GM18909 (cell line): ENCODE data around the gene MYBPH.

Experiments used
- ATAC-seq: cut with Tn5 transposase; IDR thresholded peaks from one replicate; pipeline ENCODE4 v1.9.1; 2021; ENCODE audit warnings: mild to moderate bottlenecking; ENCODE audit not compliant: unreplicated experiment, poor library complexity

Gene MYBPH

DNA sequence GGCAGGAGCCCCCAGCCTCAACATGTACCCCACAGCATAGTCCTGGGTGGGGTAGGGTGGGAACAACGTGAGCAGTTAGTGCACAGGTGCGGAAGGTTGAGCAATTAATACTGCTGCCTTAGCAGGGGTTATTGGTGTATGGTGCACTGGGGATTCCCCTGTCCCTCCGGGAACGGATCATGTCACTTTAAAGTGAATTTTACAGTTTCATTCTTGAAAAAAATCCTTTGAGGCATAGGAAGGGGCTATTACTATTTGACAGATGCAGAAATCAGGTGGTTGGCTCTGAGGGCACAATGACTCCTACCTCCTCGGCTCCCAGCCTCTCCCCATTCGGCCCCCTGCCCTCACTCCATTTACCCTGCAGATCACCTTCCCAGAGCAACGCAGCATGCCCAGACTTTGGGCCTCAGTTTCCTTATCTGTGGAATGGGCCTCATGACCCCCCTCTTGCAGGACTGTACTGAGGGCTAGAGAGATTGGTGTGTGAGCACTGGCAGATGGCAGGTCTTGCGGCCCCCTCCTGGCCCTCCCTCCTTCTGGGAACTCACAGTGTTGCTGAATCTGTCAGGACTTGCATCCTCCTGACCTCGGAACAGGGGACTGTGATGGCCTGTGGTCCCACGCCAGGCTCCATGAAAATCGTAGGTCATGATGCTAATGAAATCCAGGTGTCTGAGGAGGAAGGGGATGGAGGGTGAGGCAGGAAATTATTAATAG, 5.1 kb upstream of the MYBPH start:
- no peak for ATAC-seq

DNA sequence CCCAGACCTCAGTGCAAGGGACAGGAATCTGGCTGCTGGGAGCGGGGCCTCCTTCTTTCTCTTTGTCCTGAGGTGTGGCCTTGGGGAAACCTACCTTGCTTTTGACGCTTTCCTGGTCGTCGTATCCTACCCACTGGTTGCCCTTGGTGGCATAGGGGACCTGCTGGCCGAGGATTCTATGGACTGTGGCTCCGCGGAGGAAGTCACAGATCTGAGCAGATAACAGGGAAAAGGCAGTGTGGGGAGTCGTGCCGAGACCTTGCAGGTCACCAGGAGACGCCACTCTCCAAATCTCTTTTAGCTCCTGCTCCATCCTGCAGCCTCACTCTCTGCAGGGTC, 4.0 kb upstream of the MYBPH start:
- no peak for ATAC-seq

DNA sequence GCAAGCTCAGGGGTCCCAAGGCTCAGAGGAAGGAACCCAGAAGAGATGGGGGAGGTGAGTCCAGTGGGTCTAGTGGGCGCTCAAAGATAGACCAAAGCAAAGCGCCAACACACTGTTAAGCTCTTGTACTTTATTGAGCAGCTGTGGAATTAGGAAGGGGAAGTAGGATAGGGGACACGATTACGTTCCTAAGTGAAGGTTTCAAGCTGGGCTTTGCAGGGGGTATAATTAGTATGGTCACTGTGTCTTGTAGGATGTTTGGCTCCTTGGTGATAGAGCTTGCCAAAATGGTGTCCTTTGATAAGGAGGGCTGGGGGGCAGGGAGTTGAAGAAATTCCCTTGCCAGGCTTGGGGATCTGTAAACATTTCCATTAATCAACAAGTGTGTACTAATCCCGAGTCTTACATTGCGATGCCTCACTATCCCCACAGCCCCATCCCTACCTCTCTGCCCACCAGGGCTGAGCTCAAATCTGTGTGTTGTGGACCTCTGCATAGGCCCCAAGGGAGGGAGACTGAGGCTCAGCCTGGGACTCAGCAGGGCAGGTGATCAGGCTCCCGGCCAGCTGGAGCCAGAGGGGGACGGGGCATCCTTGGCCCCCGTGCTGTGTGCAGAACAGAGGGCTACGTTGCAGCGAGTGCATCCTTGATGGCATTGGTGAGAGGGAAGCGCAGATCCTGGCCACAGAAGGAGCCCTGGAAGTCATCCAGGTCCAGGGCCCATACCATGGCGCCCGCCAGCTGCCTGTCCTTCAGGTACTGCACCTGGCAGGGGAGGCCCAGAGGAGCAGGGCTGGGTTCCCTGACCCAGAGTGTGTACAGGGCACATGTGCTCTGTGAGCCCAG, 3.4 kb upstream of the MYBPH start:
- ATAC-seq: no peak

DNA sequence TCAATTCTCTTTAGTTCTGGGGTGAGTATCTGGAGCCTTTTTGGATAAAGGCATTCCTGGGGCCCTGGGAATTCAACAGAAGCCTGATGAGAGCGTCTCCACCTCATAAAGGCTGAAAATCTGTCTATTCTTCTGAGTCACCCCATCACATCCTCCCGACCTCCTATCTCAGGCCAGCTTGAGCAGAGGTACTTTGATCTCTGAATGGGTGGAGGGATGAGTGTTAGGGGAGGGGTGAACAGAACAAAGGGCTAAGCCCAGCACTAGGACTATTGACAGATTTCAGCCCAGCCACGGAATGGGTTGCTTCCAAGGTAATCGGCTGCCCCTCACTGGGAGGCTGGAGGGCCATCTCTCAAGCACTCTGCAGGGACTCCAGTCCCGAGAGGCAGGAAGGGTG, 2.5 kb upstream of the MYBPH start:
- no peak for ATAC-seq

DNA sequence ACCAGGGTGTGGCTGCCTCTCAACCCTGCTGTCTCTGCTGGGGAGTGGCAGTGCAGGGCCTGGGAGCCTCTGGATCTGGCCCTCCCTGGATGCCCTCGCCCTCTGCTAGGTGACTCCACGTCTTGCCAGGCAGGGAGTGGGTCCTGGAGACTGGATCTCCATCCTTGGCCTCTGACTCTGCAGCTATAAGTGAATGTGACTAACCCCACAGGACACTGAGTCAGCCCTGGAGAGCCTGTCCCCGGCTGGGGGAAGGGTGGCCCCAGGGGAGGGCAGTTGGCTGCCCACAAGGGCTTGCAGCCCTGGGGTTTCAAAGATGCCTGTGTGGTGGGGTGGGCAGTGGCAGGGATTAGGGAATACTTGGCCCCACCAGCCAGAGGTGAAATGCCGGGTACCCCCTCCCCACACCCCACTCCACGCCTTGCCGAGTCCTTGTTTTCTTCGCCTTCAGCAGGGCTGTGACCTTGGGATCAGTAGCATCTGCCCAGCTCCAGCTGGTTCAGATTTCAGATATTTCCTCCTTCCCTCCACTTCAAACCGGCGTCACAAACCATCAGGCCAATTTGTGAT, 1.9 kb upstream of the MYBPH start:
- ATAC-seq: no peak

DNA sequence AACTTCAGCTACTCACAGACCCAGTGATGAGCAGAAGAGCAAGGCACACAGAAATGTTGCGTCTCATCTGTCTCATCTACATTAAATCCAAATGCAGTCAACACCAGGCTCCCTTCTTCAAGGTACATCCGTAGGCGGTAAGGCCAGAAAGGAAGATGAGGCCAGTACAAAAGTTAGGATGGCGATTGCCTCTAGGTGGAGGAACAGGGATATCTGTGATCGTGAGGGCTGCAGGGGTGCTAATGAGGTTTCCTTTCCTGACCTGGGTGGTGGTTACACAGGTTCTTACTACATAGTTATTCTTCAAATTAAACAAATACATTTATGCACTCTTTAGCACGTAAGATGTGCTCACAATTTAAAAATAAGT, 1.4 kb upstream of the MYBPH start:
- no peak for ATAC-seq

DNA sequence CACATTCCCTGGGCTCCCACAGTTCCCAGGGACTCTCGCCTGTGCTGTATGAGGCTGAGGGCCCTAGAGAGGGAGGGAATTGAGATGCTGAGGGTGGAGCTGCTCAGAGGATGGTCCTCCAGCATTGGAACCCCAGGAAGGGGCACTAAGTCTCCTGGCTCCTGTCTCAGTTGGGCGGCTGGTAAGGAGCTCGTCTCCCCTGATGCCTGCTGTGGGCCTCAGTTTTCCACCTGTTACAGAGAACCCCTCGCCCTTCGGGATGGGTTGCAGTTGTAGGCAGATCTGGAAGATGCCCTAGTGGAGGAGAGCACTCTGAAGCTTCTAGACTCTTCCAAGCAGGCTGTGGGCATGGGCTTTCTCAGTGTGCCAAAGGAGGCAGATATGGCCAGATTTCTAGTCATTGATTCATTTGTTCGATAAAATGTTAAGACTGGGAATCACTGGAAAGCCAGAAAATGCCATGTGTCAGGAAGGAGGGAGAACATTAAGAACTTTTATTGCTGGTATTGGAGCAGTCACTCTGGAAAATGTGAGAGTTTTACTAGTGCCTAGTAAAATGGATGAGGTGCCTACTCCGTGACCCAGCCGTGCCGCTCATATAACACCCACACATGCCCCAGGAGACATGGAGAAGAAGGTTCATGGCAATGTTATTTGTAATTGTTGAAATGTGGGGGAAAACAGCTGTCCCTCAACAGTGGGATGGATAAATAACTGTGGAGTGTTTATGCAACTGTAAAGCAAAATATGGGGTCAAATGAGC, 828 bp upstream of the MYBPH start:
- no peak for ATAC-seq

DNA sequence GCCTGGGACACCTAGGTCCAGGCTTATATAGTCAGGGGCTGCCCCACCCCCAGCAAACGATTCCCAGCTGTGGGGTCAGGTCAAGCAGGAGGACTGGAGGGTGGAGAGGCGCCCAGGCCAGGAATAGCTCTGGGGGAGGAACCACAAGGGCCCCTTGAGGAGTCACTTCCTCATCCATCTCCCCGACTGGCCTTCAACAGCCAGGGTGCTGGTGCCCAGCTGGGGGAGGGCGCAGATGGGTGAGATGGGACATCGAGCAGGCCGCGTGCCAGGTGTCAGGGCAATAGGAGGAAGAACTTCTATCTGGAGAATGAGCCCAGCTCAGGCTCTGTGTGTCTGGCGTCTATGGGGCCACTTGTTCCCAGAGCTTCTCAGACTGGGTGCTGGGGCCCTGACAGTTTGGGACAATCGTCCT, 208 bp upstream of the MYBPH start:
- no peak for ATAC-seq

DNA sequence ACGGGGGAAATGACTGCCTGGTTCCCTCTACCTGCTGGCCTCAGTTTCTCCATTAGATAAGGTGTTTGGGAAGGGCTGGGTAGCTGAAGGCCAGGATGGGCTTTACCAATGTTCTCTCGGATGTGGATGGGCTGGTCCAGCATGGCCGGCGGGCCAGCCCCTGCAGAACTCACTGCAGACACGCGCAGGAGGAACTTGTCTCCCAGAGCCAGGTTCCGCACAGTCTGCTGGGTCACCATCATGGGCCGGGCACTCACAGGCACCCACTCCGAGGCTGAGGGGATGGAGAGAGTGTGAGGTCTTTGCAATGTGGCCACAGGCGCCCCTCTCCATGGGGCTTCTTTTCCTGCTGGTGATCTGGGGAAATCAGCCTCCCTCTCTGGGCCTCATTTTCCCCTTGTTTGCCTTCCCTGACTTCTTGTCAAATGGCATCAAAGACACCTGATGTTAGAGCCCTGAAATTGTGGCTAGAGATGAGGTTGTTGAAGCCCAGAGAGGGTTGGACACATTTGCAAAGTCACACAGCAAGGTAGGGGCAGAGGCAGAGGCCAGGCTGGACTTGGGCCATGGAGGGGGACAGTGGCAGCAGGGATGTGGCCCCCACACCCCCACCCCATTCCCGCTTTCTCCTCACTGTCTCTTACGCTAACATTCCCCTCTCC, 1.2 kb downstream of the MYBPH start:
- no peak for ATAC-seq

DNA sequence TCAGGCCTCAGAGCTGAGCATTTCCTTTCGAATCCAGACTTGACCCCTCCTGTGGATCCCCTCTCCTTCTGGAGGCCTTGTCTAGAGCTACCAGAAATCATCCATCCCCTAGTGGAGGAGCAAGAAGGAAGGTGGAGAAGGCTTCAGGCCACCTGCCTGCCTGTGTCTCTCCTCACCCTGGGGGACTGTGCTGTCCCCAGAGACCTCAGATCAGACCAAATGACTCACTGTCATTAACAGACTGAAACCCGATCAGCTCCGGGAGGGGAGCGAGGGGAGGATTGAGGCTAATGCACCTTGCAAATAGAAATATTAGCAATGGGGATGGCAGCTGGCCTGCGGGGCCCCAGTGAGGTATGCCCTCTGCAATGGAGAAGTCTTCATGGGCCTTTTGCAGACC, 2.1 kb downstream of the MYBPH start:
- ATAC-seq: peak; percentile 83

DNA sequence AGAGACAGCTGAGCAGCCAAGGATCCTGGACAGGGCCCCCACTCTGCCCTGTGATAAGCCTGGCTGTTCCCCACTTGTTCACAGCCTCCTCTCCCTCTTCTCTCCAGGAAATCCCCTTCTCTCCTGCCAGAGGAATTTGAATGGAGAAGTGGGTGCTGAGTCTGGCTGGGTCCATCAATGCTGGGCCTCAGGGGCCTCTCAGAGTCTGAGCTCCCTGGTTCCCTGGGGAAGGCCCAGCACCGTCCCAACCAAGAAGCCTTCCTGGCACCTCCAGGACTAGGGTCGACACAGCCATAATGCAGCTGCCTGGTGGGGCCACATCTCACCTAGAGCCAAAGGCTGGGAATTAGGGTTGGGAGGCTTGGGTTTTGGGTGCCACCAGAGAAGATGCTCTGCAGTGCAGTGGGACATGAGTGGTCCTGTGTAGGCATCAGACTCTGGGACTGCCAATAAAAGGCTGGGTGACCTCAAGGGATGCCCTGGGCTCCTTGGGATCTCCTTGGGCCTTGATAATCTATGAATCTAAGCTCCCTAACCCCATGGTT, 2.5 kb downstream of the MYBPH start:
- peak; percentile 5 for ATAC-seq

DNA sequence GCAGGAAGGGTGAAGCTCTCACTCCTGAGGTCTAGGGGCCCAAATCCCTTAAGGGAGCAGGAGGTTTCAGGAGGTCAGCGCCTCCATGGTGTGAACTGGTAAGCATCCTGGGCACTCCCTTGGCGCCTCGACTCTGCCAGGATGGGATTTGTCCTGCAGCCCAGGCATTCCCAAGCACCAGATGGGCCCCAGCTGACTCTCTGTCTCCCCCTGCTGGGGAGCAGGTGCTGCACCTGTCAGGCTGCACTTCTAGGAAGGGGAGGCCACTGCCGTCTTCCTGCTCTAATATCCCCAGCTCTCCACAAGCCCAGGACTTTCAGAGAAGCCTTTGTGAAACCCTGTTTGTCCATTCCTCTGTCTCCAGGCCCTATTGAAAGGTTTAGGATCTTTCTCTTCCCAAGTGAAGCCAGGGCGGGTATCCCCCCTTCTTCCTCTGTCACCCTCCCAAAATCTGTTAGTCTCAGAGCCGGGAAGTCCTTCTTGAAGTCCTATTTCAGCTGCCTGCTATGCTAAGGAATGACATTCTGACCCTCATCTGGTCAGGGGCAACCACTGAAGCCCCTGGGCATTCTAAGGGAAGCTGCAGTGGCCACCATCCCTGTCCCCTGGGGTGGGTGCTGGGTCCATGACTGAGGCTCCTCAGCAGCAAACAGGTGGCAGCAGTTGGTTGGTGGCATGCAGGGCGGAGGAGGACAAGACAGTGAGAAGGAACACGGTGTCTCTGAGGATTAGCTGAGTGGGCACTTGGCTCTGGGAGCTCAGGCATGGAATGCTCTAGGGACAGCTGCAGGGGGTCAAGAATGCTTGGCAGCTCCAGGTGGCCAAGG, 3.2 kb downstream of the MYBPH start:
- no peak for ATAC-seq

DNA sequence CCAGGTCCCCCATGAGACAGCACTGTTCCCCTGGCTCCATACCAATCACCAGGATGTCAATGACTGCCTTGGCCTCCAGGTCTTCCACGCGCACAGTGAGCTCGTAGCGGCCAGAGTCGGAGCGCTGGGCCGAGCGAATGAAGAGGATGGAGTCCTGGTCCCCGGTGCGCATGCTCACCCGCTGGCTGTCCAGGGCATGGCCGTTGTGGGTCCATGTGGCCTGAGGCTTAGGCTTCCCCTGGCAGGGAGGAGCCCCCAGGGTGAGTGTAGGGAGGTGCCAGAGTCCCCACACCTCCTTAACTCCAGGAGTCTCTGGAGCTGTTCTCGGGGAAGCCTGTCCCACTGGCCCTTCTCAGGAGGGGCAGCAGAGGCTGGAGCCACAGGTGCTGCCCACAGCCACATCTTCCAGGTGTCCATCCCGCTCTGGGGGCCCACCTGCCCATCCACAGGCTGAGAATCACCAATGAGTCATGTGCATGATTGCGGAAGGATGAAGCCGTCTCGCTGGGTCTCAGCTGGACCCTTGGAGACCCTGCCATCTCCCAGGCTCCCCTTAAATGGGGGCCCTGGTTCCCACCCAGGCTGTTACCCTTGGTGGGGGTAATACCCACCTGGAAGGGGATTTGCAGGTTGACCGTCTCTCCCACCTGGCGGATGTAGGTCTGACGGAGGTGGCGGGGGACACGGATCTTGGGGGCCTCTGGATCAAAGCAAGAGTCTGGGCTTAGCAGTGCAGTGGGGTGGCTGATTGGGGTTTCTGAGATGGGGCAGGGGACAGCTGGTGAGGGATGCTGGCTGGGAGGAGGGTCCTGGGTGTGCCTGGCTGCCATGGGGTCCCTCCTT, 4.1 kb downstream of the MYBPH start:
- ATAC-seq: no peak

DNA sequence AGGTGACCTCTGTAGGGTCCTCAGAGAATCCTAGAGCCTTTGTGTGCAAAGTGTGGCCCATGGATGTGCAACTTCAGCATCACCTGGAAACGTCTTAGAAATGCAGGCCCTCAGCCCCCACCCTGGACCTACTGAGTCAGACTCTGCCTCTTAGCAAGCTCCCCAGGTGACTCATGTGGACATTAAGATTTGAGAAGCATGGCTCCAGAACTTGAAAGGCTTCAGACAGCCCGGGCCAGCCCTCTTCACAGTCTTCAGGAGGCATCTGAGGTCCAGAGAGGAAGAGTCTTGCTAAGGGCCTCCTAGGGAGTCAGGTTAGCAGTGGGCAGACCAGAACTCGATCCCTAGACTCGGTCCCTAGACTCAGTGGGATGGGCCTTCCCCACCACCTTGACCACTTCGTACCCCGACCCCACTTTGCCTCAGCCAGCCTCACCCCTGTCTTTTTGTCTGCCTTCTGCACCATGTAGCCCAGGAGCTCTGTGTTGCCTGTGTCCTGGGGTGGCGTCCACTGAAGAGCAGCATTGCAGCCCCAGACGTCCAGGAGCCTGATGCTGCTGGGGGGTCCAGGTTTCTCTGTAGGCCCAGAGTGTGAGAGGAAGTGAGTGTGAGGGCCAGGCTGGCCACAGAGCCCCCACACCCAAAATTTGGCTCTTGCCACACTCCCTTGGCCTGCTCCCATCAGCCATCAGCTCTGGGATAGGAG, 4.8 kb downstream of the MYBPH start:
- no peak for ATAC-seq

DNA sequence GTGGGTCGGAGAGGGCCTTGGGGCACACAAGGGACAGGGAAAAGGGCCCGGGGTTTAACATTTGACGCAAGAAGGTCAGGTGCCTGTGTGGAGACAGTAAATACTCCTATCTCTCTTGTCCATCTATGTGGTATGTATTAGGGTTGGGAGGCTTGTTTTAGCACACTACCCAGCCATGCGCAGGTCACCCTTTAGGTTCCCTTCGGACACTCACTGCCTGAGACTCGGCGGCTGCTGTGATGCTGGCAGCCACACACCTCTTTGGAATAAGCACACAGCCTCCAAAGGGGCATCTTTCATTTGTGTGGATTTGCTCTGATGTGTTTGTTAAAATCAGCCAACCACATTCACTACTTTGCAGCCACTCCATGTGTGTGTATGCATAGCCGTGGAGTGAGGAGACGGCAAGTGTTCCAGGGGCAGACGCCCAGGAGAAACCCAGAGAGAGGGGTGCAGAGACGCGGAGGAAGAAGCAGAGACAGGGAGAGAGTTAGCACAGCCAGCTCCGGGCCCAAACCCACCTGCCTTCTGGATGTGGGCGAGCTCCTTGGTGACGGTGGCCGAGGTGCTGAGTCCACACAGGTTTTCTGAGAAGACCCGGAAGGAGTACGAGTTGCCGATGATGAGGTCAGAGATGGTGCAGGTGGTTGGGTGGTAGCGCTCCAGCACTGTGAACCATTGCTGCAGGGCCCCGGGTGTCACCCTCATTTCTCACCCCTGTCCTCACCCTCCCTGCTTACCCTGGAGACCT, 5.7 kb downstream of the MYBPH start:
- no peak for ATAC-seq

DNA sequence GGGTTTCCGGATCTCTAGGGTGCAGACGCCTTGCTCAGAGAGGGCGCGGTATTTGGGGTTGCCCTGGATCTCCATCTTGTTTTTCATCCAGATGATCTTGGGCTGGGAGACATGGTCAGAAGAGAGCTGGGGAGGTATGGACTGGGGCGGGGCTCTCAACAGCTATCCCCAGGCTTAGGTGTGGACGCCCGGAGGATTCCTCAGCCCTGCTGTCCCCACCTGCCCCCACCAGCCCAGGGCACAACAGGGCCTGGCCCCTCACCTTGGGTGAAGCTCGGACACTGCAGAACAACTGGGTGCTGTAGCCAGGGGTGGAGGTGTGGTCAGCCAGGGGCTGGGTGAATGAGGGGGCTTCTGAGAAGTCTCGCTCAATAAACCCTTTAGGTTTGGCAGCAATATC, 6.6 kb downstream of the MYBPH start:
- ATAC-seq: no peak

DNA sequence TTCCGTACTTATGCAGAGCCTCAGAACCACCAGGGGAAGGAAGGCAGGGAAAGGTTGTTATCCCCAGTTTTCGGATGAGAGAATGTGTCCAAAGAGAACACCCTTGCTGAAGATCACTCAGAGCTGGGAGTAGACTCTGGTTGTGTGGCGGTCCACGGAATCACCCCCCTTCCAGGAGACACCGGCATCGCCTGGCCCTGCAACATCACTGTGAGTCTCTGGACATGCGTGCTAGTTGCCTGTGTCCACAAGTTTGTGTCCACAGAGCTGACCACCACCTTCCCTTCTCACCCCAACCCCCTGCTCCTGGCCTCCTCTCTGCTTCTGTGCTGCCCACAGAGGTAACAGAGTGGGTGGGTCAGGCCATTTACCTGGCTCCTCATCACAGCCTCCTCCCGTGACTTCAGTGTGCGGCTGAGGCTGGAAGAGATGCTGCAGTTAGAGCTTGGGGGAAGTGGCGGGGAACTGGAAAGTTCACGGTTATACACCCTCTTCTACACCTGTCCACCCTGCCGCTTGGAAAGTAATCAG, 7.3 kb downstream of the MYBPH start:
- ATAC-seq: no peak
